HepG2 (cell line): ENCODE data around the gene TLE1. TPM values are rescaled to one million over a fixed set of nuclear protein-coding genes. Genes with fewer than 3 reads are reported as not detected.

Experiments used
- HMG20A ChIP-seq: IDR thresholded peaks from 2 replicates; pipeline ENCODE4 v1.6.1; 2016; ENCODE audit warnings: borderline replicate concordance
- ISL2 ChIP-seq: sonication (generic); formaldehyde crosslinking; IDR thresholded peaks from 2 replicates; pipeline ENCODE4 v1.5.0; 2020; ENCODE audit warnings: missing genetic modification reagents
- KDM5A ChIP-seq: fragments of 200-600 bp; sonication (generic); IDR thresholded peaks from 2 replicates; pipeline ENCODE4 v1.7.0; 2018; ENCODE audit warnings: antibody characterized with exemption, mild to moderate bottlenecking, low read length, borderline replicate concordance
- NCOA2 ChIP-seq: sonication (generic); formaldehyde crosslinking; IDR thresholded peaks from 2 replicates; pipeline ENCODE4 v1.8.0; 2022; ENCODE audit warnings: inconsistent platforms
- NR3C1 ChIP-seq: sonication (generic); formaldehyde crosslinking; IDR thresholded peaks from 2 replicates; pipeline ENCODE4 v1.4.0; 2020; ENCODE audit warnings: missing genetic modification reagents
- PLRG1 ChIP-seq: fragments of 450-650 bp; conservative IDR thresholded peaks from 2 replicates; pipeline ENCODE4 v1.6.1; 2016
- SMAD3 ChIP-seq: sonication (generic); formaldehyde crosslinking; IDR thresholded peaks from 2 replicates; pipeline ENCODE4 v1.4.0; 2020; ENCODE audit warnings: missing genetic modification reagents
- SMC3 ChIP-seq: IDR thresholded peaks from 2 replicates; pipeline ENCODE4 v1.6.1; 2011; ENCODE audit warnings: low read length, improper control_type of control experiment
- SUZ12 ChIP-seq: fragments of 150-350 bp; IDR thresholded peaks from 2 replicates; pipeline ENCODE4 v1.6.1; 2014; ENCODE audit warnings: low read depth, low read length
- TRIM24 ChIP-seq: sonication (generic); formaldehyde crosslinking; IDR thresholded peaks from 2 replicates; pipeline ENCODE4 v1.8.0; 2022; ENCODE audit warnings: mild to moderate bottlenecking, missing genetic modification reagents
- ZBTB8A ChIP-seq: sonication (generic); formaldehyde crosslinking; IDR thresholded peaks from 2 replicates; pipeline ENCODE4 v1.4.0; 2020; ENCODE audit warnings: mild to moderate bottlenecking, low read depth, missing genetic modification reagents, borderline replicate concordance
- ZNF331 ChIP-seq: sonication (generic); formaldehyde crosslinking; IDR thresholded peaks from 2 replicates; pipeline ENCODE4 v1.4.0; 2020; ENCODE audit warnings: missing genetic modification reagents
- ZNF354B ChIP-seq: sonication (generic); formaldehyde crosslinking; IDR thresholded peaks from 2 replicates; pipeline ENCODE4 v1.8.0; 2022; ENCODE audit warnings: mild to moderate bottlenecking, missing genetic modification reagents
- ZNF558 ChIP-seq: sonication (generic); formaldehyde crosslinking; IDR thresholded peaks from 2 replicates; pipeline ENCODE4 v1.9.0; 2022; ENCODE audit warnings: mild to moderate bottlenecking, missing genetic modification reagents, borderline replicate concordance
- polyA plus RNA-seq, 8 experiments: library from polyadenylated mRNA; depleted of rRNA in 3 of 8; stranded (reverse) in 7 of 8; unstranded in 1 of 8; fragments of >200 nt; fragmentation: Illumina TruSeq in 4 of 8; extraction: Trizol in 4 of 8; gene quantifications; 2 replicates each; pipeline versions ENCODE4 v1.2.1 to v1.2.3, GENCODE V29; 2011 to 2016; ENCODE audit warnings: low read depth in 4 of 8, missing spikeins in 1 of 8, mixed read lengths in 1 of 8; ENCODE audit not compliant: insufficient read depth in 1 of 8
- total RNA-seq, 5 experiments: library from RNA; depleted of rRNA; stranded (reverse); fragments of >200 nt; fragmentation: Illumina TruSeq; extraction: Trizol; gene quantifications; 2 replicates each; pipeline ENCODE4 v1.2.3, GENCODE V29; 2016; ENCODE audit warnings: low read depth in 1 of 5
- TF ChIP-seq, protein P1 (sequence below): sonication (generic); formaldehyde crosslinking; IDR thresholded peaks from 2 replicates; pipeline ENCODE4 v1.4.0; 2020; ENCODE audit warnings: missing genetic modification reagents, mild to moderate bottlenecking, borderline replicate concordance
- TF ChIP-seq, protein P2 (sequence below): sonication (generic); formaldehyde crosslinking; IDR thresholded peaks from 2 replicates; pipeline ENCODE4 v1.4.0; 2020; ENCODE audit warnings: missing genetic modification reagents, borderline replicate concordance
- TF ChIP-seq, protein P3 (sequence below): sonication (generic); formaldehyde crosslinking; IDR thresholded peaks from 2 replicates; pipeline ENCODE4 v1.5.1; 2020; ENCODE audit warnings: mild to moderate bottlenecking, moderate library complexity, missing genetic modification reagents
- TF ChIP-seq, protein P4 (sequence below): sonication (generic); formaldehyde crosslinking; IDR thresholded peaks from 2 replicates; pipeline ENCODE4 v1.4.0; 2020; ENCODE audit warnings: low read depth, mild to moderate bottlenecking, missing genetic modification reagents
- TF ChIP-seq, protein P5 (sequence below): sonication (generic); formaldehyde crosslinking; IDR thresholded peaks from 2 replicates; pipeline ENCODE4 v1.4.0; 2020; ENCODE audit warnings: mild to moderate bottlenecking, missing genetic modification reagents, borderline replicate concordance

TLE1 gene
- total and polyA plus RNA-seq, 2 of the 13 experiments (the other 11 are each of a cell fraction or from before 2014, with no cell fraction given) = 35.9 to 109 TPM

DNA sequence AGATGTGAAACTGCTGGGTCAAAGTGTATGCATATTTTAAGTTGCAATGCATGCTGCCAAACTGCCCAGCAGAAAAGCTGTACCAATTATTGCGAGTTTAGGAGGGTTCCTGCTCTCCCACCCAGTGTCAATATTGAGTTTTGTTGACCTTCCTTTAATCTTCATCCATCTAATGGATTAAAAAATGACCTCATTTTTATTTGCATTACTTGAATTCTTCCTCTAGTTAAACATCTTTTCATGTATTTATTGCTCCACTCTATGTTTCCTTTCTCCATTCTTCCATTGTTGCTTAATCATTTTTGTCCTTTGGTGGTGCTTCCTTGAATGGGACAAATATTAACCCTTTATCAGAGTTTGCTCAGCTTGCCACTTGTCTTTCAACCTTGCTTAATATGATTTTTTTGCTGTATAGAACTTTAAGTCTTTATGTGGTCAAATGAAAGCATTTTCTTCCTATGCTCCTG lies 32.4 kb downstream of the TLE1 start (continued):
- TF ChIP-seq, protein P1, sequence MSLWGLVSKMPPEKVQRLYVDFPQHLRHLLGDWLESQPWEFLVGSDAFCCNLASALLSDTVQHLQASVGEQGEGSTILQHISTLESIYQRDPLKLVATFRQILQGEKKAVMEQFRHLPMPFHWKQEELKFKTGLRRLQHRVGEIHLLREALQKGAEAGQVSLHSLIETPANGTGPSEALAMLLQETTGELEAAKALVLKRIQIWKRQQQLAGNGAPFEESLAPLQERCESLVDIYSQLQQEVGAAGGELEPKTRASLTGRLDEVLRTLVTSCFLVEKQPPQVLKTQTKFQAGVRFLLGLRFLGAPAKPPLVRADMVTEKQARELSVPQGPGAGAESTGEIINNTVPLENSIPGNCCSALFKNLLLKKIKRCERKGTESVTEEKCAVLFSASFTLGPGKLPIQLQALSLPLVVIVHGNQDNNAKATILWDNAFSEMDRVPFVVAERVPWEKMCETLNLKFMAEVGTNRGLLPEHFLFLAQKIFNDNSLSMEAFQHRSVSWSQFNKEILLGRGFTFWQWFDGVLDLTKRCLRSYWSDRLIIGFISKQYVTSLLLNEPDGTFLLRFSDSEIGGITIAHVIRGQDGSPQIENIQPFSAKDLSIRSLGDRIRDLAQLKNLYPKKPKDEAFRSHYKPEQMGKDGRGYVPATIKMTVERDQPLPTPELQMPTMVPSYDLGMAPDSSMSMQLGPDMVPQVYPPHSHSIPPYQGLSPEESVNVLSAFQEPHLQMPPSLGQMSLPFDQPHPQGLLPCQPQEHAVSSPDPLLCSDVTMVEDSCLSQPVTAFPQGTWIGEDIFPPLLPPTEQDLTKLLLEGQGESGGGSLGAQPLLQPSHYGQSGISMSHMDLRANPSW (CRISPR knock-in tag) = no peak
- no peak for TF ChIP-seq ZNF354B (CRISPR knock-in tag)
- TF ChIP-seq NCOA2 (CRISPR knock-in tag) = peak; percentile 96
- TF ChIP-seq PLRG1 = no peak
- TF ChIP-seq SMAD3 (CRISPR knock-in tag) = 0 out of 2 replicates have a peak, but pooled peaks have one; percentile 31
- TF ChIP-seq HMG20A (CRISPR knock-in tag) = peak; percentile 82
- no peak for TF ChIP-seq TRIM24
- TF ChIP-seq, protein P2, sequence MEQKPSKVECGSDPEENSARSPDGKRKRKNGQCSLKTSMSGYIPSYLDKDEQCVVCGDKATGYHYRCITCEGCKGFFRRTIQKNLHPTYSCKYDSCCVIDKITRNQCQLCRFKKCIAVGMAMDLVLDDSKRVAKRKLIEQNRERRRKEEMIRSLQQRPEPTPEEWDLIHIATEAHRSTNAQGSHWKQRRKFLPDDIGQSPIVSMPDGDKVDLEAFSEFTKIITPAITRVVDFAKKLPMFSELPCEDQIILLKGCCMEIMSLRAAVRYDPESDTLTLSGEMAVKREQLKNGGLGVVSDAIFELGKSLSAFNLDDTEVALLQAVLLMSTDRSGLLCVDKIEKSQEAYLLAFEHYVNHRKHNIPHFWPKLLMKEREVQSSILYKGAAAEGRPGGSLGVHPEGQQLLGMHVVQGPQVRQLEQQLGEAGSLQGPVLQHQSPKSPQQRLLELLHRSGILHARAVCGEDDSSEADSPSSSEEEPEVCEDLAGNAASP (CRISPR knock-in tag) = peak; percentile 77; the same call in 1 of the 2 replicates
- TF ChIP-seq, protein P3, sequence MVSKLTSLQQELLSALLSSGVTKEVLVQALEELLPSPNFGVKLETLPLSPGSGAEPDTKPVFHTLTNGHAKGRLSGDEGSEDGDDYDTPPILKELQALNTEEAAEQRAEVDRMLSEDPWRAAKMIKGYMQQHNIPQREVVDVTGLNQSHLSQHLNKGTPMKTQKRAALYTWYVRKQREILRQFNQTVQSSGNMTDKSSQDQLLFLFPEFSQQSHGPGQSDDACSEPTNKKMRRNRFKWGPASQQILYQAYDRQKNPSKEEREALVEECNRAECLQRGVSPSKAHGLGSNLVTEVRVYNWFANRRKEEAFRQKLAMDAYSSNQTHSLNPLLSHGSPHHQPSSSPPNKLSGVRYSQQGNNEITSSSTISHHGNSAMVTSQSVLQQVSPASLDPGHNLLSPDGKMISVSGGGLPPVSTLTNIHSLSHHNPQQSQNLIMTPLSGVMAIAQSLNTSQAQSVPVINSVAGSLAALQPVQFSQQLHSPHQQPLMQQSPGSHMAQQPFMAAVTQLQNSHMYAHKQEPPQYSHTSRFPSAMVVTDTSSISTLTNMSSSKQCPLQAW (CRISPR knock-in tag) = no peak
- no peak for TF ChIP-seq ZBTB8A (CRISPR knock-in tag)
- TF ChIP-seq ZNF331 (CRISPR knock-in tag) = peak; percentile 52; the same call in 1 of the 2 replicates
- peak; percentile 100 for TF ChIP-seq ISL2 (CRISPR knock-in tag)
- TF ChIP-seq, protein P4, sequence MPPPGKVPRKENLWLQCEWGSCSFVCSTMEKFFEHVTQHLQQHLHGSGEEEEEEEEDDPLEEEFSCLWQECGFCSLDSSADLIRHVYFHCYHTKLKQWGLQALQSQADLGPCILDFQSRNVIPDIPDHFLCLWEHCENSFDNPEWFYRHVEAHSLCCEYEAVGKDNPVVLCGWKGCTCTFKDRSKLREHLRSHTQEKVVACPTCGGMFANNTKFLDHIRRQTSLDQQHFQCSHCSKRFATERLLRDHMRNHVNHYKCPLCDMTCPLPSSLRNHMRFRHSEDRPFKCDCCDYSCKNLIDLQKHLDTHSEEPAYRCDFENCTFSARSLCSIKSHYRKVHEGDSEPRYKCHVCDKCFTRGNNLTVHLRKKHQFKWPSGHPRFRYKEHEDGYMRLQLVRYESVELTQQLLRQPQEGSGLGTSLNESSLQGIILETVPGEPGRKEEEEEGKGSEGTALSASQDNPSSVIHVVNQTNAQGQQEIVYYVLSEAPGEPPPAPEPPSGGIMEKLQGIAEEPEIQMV (CRISPR knock-in tag) = no peak
- no peak for TF ChIP-seq KDM5A
- TF ChIP-seq ZNF558 (CRISPR knock-in tag) = no peak
- no peak for TF ChIP-seq NR3C1 (CRISPR knock-in tag)
- TF ChIP-seq, protein P5, sequence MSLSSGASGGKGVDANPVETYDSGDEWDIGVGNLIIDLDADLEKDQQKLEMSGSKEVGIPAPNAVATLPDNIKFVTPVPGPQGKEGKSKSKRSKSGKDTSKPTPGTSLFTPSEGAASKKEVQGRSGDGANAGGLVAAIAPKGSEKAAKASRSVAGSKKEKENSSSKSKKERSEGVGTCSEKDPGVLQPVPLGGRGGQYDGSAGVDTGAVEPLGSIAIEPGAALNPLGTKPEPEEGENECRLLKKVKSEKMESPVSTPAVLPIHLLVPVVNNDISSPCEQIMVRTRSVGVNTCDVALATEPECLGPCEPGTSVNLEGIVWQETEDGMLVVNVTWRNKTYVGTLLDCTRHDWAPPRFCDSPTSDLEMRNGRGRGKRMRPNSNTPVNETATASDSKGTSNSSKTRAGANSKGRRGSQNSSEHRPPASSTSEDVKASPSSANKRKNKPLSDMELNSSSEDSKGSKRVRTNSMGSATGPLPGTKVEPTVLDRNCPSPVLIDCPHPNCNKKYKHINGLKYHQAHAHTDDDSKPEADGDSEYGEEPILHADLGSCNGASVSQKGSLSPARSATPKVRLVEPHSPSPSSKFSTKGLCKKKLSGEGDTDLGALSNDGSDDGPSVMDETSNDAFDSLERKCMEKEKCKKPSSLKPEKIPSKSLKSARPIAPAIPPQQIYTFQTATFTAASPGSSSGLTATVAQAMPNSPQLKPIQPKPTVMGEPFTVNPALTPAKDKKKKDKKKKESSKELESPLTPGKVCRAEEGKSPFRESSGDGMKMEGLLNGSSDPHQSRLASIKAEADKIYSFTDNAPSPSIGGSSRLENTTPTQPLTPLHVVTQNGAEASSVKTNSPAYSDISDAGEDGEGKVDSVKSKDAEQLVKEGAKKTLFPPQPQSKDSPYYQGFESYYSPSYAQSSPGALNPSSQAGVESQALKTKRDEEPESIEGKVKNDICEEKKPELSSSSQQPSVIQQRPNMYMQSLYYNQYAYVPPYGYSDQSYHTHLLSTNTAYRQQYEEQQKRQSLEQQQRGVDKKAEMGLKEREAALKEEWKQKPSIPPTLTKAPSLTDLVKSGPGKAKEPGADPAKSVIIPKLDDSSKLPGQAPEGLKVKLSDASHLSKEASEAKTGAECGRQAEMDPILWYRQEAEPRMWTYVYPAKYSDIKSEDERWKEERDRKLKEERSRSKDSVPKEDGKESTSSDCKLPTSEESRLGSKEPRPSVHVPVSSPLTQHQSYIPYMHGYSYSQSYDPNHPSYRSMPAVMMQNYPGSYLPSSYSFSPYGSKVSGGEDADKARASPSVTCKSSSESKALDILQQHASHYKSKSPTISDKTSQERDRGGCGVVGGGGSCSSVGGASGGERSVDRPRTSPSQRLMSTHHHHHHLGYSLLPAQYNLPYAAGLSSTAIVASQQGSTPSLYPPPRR = peak; percentile 92
- no peak for TF ChIP-seq SMC3
- TF ChIP-seq SUZ12 = no peak
